ENCODE measurements around the gene BPIFB2. TPM values are rescaled to one million over a fixed set of nuclear protein-coding genes. Genes with fewer than 3 reads are reported as not detected.

The BPIFB2 gene
- total RNA-seq, 1 donor from 2014 or later, result not detected

DNA sequence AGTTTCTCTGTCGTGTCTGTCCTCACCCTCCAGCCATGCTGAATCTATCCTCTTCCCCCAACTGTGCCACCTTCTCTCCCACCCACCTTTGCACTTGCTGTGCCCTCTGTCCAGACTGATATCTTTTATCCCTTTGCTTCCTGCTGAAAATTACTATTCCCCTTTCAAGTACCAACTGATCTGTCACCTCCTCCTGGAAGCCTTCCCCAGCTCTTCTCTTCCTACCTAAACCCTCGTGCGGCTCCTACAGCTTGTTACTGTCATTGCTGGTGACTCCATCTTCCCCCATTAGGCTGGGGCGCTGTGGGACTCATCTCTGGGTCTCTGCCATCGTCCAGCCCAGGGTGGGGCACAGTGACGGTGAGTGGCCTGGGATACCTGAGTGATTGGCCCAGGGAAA, 25.1 kb downstream of the BPIFB2 start:
- H3K9me3 Mint-ChIP-seq, result no peaks in the 10 kb centered on the region
- no peaks in the 10 kb centered on the region for H3K4me1 Mint-ChIP-seq
- TF ChIP-seq, protein P1, sequence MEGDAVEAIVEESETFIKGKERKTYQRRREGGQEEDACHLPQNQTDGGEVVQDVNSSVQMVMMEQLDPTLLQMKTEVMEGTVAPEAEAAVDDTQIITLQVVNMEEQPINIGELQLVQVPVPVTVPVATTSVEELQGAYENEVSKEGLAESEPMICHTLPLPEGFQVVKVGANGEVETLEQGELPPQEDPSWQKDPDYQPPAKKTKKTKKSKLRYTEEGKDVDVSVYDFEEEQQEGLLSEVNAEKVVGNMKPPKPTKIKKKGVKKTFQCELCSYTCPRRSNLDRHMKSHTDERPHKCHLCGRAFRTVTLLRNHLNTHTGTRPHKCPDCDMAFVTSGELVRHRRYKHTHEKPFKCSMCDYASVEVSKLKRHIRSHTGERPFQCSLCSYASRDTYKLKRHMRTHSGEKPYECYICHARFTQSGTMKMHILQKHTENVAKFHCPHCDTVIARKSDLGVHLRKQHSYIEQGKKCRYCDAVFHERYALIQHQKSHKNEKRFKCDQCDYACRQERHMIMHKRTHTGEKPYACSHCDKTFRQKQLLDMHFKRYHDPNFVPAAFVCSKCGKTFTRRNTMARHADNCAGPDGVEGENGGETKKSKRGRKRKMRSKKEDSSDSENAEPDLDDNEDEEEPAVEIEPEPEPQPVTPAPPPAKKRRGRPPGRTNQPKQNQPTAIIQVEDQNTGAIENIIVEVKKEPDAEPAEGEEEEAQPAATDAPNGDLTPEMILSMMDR (conservative IDR thresholded peaks at IDR 0.05), result no peak
- no peaks in the 10 kb centered on the region for H3K36me3 Mint-ChIP-seq (ENCODE audit: low read depth)
- H3K27me3 Mint-ChIP-seq (ENCODE audit: low read depth), result peaks cover 6% of the 10 kb centered on the region
- H3K27ac Mint-ChIP-seq (ENCODE audit: unreplicated experiment), result no peak overlapping the region
- no peak overlapping the region for H3K4me3 Mint-ChIP-seq
- no peak for DNase-seq (ENCODE audit: low read depth, low spot score)

DNA sequence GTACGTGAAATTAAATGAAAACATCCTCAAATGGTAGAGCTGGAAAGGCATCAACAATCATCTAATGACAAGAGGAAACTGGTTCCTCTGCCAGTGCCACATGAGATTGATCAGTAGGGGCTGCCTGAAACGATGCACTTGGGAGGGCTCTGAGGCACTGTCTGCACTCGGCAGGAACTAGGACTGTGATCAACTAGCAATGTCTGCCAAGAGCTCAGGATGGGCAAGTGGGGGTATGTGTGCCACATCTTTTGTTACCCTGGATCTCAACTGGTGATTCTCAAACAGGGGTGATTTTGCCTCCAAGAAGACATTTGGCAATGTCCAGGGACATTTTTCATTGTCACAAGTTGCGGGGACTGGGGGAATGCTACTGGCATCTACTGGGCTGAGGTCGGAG, 25.9 kb downstream of the BPIFB2 start:
- H3K4me3 Mint-ChIP-seq, result no peak overlapping the region
- H3K36me3 Mint-ChIP-seq (ENCODE audit: low read depth), result no peaks in the 10 kb centered on the region
- peaks cover 6% of the 10 kb centered on the region for H3K9me3 Mint-ChIP-seq
- TF ChIP-seq, protein P1 (conservative IDR thresholded peaks at IDR 0.05), result no peak
- no peak overlapping the region for H3K27ac Mint-ChIP-seq (ENCODE audit: unreplicated experiment)
- H3K27me3 Mint-ChIP-seq (ENCODE audit: low read depth), result peaks cover 14% of the 10 kb centered on the region
- H3K4me1 Mint-ChIP-seq, result no peaks in the 10 kb centered on the region
- no peak for DNase-seq (ENCODE audit: low read depth, low spot score)

DNA sequence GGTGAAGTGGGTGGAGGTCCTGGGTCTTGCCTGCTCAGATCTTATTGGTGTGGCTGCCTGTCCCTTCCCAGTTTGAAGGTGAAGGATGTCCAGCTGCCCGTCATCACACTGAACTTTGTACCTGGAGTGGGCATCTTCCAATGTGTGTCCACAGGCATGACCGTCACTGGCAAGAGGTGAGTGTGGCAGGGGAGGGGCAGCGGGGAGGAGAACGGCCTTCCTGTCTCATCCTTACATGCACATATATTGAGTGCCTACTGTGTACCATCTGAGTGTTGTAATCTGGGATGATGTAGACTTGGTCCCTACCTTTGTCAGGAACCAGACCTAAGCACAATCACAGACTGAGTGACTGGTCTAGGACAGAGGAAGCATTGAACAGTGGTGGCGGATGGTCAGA, 26.6 kb downstream of the BPIFB2 start:
- Mint-ChIP-seq H3K27ac (ENCODE audit: unreplicated experiment) (no peak overlapping the region), H3K4me1 (no peaks in the 10 kb centered on the region), H3K4me3 (no peak overlapping the region), H3K9me3 (peaks cover 8% of the 10 kb centered on the region), H3K36me3 (ENCODE audit: low read depth) (no peaks in the 10 kb centered on the region), H3K27me3 (ENCODE audit: low read depth) (peaks cover 22% of the 10 kb centered on the region)
- DNase-seq (ENCODE audit: low read depth, low spot score), result no peak
- TF ChIP-seq, protein P1 (conservative IDR thresholded peaks at IDR 0.05), result no peak

DNA sequence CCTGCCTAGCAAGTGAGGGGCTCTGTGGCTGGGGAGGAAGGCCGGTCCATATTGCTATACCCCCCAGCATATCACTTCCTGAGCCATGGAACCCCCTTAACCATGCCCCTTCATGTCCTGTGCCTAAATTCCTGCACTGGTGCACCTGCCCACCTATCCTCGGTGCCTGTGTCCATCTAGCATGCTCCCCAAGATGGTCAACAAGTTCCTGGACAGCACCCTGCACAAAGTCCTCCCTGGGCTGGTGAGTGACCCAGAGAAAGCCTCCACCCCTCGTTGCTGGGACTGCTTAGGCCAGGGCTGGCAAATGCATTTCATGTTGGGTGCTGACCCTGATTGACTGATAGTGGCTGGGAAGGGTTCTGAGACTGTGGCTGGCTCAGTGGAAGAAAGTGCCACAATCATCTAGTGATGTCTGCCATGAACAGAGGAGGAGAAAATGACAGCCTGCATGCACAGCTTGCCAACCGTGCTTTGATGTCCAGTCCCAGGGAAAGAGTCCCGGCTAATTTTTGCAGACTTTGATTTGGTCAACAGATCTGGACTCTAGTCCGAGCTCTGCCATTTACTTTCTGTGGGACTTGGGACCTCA, 27.5 kb downstream of the BPIFB2 start:
- H3K4me3 Mint-ChIP-seq, result no peak overlapping the region
- H3K9me3 Mint-ChIP-seq, result peaks cover 8% of the 10 kb centered on the region
- no peak for DNase-seq (ENCODE audit: low read depth, low spot score)
- no peaks in the 10 kb centered on the region for H3K4me1 Mint-ChIP-seq
- no peaks in the 10 kb centered on the region for H3K36me3 Mint-ChIP-seq (ENCODE audit: low read depth)
- peaks cover 23% of the 10 kb centered on the region for H3K27me3 Mint-ChIP-seq (ENCODE audit: low read depth)
- TF ChIP-seq, protein P1 (conservative IDR thresholded peaks at IDR 0.05), result no peak
- no peak overlapping the region for H3K27ac Mint-ChIP-seq (ENCODE audit: unreplicated experiment)

DNA sequence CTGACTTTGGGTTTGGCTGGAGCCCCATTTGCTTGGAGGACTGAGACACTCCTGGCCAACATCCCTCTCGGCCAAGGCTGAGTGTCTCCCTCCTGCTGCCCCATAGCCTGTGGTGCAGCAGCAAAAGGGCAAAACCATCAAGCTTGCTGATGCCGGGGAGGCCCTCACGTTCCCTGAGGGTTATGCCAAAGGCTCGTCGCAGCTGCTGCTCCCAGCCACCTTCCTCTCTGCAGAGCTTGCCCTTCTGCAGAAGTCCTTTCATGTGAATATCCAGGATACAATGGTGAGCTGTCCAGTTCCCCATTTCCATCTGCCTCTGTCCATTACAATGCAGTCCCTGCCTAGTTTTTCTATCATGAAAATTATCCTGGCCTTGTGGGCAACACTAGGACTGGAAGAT, 30.0 kb downstream of the BPIFB2 start:
- Mint-ChIP-seq H3K27ac (ENCODE audit: unreplicated experiment) (no peak overlapping the region), H3K36me3 (ENCODE audit: low read depth) (no peaks in the 10 kb centered on the region), H3K9me3 (peaks cover 8% of the 10 kb centered on the region), H3K27me3 (ENCODE audit: low read depth) (peaks cover 21% of the 10 kb centered on the region), H3K4me1 (no peaks in the 10 kb centered on the region), H3K4me3 (no peak overlapping the region)
- no peak for DNase-seq (ENCODE audit: low read depth, low spot score)
- TF ChIP-seq, protein P1 (conservative IDR thresholded peaks at IDR 0.05), result no peak

Measured in neural crest cell (in vitro differentiated cells).